ENCODE results near the gene COBL.

DNA sequence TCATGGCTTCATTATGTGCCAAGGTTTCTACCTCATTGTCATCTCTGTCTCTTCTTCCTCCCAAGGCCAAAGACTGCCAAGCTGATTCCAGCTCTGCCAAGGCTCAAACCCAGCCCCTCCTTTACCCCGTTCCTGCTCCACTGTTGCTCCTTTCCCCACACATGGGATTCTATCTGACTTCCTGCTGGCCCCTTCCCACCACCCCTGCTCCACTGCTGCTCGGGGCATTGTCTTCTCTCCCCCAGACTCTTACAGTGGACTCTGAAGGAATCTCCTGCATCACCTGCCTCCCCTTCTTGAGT lies 86.3 kb downstream of the COBL start:
- no peak for TF ChIP-seq ESRRA (IDR thresholded peaks at IDR 0.05; ENCODE audit: low read length)
- TF ChIP-seq SUZ12 (IDR thresholded peaks at IDR 0.05; ENCODE audit: unreplicated experiment) = no peak
- no peak for TF ChIP-seq CHD4 (IDR thresholded peaks at IDR 0.05)
- no peak for TF ChIP-seq POLR2A (IDR thresholded peaks at IDR 0.05; ENCODE audit: low read depth, low read length)
- TF ChIP-seq, protein P1, sequence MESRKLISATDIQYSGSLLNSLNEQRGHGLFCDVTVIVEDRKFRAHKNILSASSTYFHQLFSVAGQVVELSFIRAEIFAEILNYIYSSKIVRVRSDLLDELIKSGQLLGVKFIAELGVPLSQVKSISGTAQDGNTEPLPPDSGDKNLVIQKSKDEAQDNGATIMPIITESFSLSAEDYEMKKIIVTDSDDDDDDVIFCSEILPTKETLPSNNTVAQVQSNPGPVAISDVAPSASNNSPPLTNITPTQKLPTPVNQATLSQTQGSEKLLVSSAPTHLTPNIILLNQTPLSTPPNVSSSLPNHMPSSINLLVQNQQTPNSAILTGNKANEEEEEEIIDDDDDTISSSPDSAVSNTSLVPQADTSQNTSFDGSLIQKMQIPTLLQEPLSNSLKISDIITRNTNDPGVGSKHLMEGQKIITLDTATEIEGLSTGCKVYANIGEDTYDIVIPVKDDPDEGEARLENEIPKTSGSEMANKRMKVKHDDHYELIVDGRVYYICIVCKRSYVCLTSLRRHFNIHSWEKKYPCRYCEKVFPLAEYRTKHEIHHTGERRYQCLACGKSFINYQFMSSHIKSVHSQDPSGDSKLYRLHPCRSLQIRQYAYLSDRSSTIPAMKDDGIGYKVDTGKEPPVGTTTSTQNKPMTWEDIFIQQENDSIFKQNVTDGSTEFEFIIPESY (IDR thresholded peaks at IDR 0.05) = no peak
- no peak for TF ChIP-seq YY1 (IDR thresholded peaks at IDR 0.05; ENCODE audit: low read depth, low read length)
- TF ChIP-seq, protein P2, sequence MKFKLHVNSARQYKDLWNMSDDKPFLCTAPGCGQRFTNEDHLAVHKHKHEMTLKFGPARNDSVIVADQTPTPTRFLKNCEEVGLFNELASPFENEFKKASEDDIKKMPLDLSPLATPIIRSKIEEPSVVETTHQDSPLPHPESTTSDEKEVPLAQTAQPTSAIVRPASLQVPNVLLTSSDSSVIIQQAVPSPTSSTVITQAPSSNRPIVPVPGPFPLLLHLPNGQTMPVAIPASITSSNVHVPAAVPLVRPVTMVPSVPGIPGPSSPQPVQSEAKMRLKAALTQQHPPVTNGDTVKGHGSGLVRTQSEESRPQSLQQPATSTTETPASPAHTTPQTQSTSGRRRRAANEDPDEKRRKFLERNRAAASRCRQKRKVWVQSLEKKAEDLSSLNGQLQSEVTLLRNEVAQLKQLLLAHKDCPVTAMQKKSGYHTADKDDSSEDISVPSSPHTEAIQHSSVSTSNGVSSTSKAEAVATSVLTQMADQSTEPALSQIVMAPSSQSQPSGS (IDR thresholded peaks at IDR 0.05; ENCODE audit: low read length) = no peak

All from GM12878 (cell line).